Activated naive CD8-positive, alpha-beta T cell treated with anti-CD3 and anti-CD28 coated beads, Interleukin-2, amount 10 ng/mL, durations not matched to agents 7 days and 5 days (primary cell): ENCODE data around the gene ATE1. TPM values are rescaled to one million over a fixed set of nuclear protein-coding genes. Genes with fewer than 3 reads are reported as not detected.

ENCODE experiments used
- ATAC-seq: fragments of 150-1000 bp; cut with Tn5 transposase; one replicate; pipeline ENCODE4 v1.10.0; 2021; ENCODE audit warnings: low read depth, moderate library complexity
- POLR2A ChIA-PET: fragments of 350-600 bp; sonication (Branson Sonifier 250); formaldehyde crosslinking; loops from one replicate; lab custom pipeline; 2021; ENCODE audit warnings: antibody characterized with exemption; lab: Charles Lee
- DNase-seq: peaks from one replicate; pipeline ENCODE4 v3.0.0; 2021
- H3K27ac Mint-ChIP-seq: one replicate; pipeline ENCODE4 v1.8.0; 2022; ENCODE audit warnings: mild to moderate bottlenecking, mixed read lengths
- H3K27me3 Mint-ChIP-seq: one replicate; pipeline ENCODE4 v1.8.0; 2022; ENCODE audit warnings: mild to moderate bottlenecking, moderate library complexity, mixed read lengths
- H3K36me3 Mint-ChIP-seq: one replicate; pipeline ENCODE4 v1.8.0; 2021; ENCODE audit warnings: mild to moderate bottlenecking, mixed read lengths
- H3K4me1 Mint-ChIP-seq: one replicate; pipeline ENCODE4 v1.8.0; 2021; ENCODE audit warnings: mixed read lengths
- H3K4me3 Mint-ChIP-seq: one replicate; pipeline ENCODE4 v1.8.0; 2022; ENCODE audit warnings: mild to moderate bottlenecking, moderate library complexity, mixed read lengths
- H3K9me3 Mint-ChIP-seq: one replicate; pipeline ENCODE4 v1.8.0; 2021; ENCODE audit warnings: mixed read lengths
- total RNA-seq, 2 experiments: library from RNA; stranded (reverse); gene quantifications; one replicate each; pipeline ENCODE4 v1.2.3, GENCODE V29; 2021

Gene ATE1
- total RNA-seq, 2 experiments from 2014 or later: 21.9 to 27.1 TPM

GRCh38 chr10:121692626-121693025, 235.2 kb downstream of the ATE1 start:
- no peaks in the 10 kb centered on the region for H3K9me3 Mint-ChIP-seq
- DNase-seq (no peak), ATAC-seq (no peak)
- no peaks in the 10 kb centered on the region for H3K4me1 Mint-ChIP-seq
- no peak overlapping the region for H3K27ac Mint-ChIP-seq
- no peaks in the 10 kb centered on the region for H3K36me3 Mint-ChIP-seq
- no peak overlapping the region for H3K4me3 Mint-ChIP-seq
- H3K27me3 Mint-ChIP-seq: no peaks in the 10 kb centered on the region
- POLR2A ChIA-PET: no interaction called here

- H3K9me3 Mint-ChIP-seq: no peaks in the 10 kb centered on the region
- POLR2A ChIA-PET: no interaction called here
- H3K4me1 Mint-ChIP-seq: no peaks in the 10 kb centered on the region
Measured at GRCh38 chr10:121690970-121691369, 236.9 kb downstream of the ATE1 start.

More at GRCh38 chr10:121690970-121691369, 236.9 kb downstream of the ATE1 start:
- ATAC-seq: no peak
- DNase-seq: no peak
- H3K36me3 Mint-ChIP-seq: no peaks in the 10 kb centered on the region
- no peak overlapping the region for H3K27ac Mint-ChIP-seq
- no peaks in the 10 kb centered on the region for H3K27me3 Mint-ChIP-seq
- no peak overlapping the region for H3K4me3 Mint-ChIP-seq

Other genes with a start within 250 kb of the ATE1 start
- gene NSMCE4A, start 47.2 kb upstream of the ATE1 start, total RNA-seq: 10 to 100 TPM; 65.6 to 72.3 TPM
- gene TACC2, start 61.1 kb upstream of the ATE1 start, total RNA-seq: not detected